DOHH2 (cell line): Measurements from ENCODE around the gene DNM1.

ENCODE experiments used
- EZH2phosphoT487 ChIP-seq: fragments of 200-600 bp; sonication (generic); IDR thresholded peaks from 2 replicates; pipeline ENCODE4 v1.6.1; 2017; ENCODE audit warnings: borderline replicate concordance, mild to moderate bottlenecking, antibody characterized with exemption, low read length, moderate library complexity, mixed read lengths
- TF ChIP-seq, protein P1 (sequence below): fragments of 200-600 bp; sonication (generic); IDR thresholded peaks from one replicate; pipeline ENCODE4 v1.5.1; 2014; ENCODE audit warnings: antibody characterized with exemption, mild to moderate bottlenecking, low read depth, low read length; ENCODE audit not compliant: poor library complexity, severe bottlenecking

DNA sequence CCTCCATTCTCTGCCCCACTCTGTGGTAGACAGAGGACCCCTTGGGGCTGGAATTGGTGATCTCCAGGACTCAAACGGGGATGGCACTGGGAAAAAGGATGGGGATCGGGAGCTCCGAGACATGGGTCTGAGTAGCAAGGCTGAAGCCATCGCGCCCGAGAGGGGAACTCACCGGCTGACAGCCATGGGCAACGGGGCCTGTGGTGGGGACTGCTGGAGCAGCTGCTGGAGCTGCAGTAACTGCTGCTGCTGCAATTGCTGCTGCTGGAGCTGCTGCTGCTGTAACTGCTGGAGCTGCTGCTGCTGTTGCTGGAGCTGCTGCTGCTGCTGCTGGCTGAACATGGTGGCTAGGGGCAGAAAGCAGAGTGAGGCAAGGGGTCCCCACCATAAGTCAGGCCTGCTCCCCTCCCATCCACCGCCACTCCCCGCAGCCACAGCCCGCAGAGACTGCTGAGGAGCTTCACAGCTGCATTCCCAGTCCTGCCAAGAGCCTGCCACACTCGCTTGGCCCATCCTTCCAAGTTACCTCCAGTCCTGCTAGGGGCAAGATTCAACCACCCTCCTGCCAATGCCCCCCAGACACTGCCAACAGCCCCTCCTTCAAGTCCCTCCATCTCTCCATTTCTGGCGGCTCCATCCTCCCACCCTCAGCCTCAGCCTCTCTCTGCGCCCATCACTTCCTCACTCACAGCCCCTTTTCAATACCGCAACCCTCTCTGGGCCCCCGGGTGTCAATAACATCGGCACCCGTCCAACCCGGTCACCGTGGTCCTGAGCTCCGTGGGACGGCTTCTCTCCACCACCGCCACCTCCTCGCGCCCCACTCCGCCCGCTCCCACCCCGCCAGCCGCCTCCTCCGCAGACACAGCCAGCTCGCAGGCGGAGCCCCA, 12.4 kb upstream of the DNM1 start:
- TF ChIP-seq, protein P1, sequence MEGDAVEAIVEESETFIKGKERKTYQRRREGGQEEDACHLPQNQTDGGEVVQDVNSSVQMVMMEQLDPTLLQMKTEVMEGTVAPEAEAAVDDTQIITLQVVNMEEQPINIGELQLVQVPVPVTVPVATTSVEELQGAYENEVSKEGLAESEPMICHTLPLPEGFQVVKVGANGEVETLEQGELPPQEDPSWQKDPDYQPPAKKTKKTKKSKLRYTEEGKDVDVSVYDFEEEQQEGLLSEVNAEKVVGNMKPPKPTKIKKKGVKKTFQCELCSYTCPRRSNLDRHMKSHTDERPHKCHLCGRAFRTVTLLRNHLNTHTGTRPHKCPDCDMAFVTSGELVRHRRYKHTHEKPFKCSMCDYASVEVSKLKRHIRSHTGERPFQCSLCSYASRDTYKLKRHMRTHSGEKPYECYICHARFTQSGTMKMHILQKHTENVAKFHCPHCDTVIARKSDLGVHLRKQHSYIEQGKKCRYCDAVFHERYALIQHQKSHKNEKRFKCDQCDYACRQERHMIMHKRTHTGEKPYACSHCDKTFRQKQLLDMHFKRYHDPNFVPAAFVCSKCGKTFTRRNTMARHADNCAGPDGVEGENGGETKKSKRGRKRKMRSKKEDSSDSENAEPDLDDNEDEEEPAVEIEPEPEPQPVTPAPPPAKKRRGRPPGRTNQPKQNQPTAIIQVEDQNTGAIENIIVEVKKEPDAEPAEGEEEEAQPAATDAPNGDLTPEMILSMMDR, result no peak
- TF ChIP-seq EZH2phosphoT487, result no peak
